HG02588 (cell line): ENCODE measurements around the gene ATP5F1E.
"Not testable (repeated sequence)": the region's sequence is repeated elsewhere in the genome, so short reads cannot be mapped to it uniquely, and the experiment has no call there.

ENCODE experiments used
- ATAC-seq: cut with Tn5 transposase; IDR thresholded peaks from one replicate; pipeline ENCODE4 v1.9.1; 2021; ENCODE audit warnings: mild to moderate bottlenecking, moderate library complexity; ENCODE audit not compliant: unreplicated experiment

The ATP5F1E gene

GRCh38 chr20:58992911-58993310 lies 39.2 kb downstream of the ATP5F1E start:
- no peak for ATAC-seq

DNA sequence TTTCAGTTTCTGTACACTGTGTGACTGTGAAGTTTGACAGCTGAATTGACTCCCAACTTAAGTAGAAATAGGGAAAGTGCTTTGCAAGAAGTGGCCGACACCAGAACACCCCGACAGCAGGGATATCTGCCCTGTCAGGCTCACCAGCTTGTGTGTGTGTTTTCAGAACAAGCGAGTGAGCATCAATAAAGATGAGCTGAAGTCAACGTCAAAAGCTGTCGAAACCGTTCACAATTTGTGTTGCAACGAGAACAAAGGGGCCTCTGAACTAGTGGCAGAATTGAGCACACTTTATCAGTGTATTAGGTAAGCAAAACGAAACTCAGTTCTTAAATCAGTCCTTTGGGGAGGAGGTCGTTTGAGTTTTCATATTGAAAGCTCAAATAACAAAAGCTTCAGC lies 40.4 kb downstream of the ATP5F1E start:
- no peak for ATAC-seq

DNA sequence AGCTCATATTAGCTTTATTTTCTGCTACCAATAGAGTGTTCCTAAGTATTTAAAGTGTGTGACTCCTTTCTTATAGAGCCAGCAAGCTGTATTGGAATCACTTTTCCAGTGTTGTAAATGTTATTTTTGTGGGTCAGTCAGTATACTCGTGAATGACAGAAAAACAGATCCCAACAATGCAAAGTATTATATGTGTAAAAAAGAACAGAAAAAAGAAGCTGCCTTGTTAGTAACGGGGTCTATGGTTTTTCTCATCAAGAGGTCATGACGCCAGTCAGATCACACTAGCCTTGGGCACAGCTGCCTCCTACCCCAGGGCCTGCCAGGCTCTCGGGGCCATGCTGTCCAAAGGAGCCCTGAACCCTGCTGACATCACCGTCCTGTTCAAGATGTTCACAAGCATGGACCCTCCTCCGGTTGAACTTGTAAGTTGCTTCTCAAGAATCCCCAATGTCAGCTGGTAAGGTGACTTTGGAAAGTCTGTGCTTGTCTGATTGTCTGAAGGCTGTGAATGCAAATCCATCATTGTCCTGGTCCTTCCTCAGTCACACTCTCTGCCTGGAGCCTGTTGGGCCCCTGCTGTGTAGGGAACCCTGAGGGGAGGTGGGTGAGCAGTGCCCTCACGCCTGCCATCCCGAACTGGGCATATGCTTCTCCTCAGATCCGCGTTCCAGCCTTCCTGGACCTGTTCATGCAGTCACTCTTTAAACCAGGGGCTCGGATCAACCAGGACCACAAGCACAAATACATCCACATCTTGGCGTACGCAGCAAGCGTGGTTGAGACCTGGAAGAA lies 41.3 kb downstream of the ATP5F1E start:
- no peak for ATAC-seq

DNA sequence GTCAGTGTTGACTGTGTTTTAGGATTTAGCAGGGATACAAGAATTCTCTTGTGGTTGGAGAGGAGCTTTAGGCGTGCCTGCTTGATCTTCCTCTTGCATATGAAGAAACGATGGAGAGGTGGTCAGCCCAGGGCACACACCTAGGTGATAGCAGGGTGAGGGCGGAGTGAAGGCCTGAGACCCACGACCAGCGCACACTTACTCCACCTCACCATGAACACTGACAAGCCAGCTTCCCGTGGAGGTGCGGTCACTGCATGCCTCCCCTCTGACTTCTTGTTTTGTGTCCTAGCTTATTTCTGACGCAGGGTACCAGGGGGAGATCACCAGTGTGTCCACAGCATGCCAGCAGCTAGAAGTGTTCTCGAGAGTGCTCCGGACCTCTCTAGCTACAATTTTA lies 42.9 kb downstream of the ATP5F1E start:
- ATAC-seq: no peak

- no peak for ATAC-seq
These were observed 43.6 kb downstream of the ATP5F1E start for GRCh38 chr20:58988565-58988882.

- ATAC-seq: no peak
These were observed 44.2 kb downstream of the ATP5F1E start for GRCh38 chr20:58987790-58988564.

- ATAC-seq: no peak
These were observed 45.1 kb downstream of the ATP5F1E start for GRCh38 chr20:58986968-58987517.

DNA sequence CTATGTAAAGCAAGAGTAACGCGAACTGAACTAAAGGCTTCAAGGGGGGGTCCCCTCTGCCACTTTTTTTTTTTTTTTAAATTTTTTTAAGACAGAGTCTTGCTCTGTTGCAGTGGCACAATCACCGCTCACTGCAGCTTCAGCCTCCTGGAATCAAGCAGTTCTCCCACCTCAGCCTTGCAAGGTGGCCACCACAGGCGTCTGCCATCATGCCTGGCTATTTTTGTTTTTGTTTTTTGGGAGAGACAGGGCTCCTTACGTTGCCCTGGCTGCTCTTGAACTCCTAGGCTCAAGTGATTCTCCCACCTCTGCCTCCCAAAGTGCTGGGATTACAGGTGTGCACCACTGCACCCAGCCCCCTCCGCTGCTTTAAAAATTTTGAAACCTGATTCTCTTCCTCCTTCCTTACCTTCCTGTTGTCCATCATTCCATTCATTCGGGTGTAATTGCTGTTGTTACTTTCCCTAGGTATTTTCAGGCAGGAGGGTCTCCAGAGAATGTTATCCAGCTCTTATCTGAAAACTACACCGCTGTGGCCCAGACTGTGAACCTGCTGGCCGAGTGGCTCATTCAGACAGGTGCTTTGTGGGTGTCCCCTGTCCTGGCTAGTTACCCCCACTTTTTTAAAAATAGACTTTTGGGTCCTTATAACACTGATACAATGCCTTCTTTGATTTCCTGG lies 45.7 kb downstream of the ATP5F1E start:
- ATAC-seq: no peak

DNA sequence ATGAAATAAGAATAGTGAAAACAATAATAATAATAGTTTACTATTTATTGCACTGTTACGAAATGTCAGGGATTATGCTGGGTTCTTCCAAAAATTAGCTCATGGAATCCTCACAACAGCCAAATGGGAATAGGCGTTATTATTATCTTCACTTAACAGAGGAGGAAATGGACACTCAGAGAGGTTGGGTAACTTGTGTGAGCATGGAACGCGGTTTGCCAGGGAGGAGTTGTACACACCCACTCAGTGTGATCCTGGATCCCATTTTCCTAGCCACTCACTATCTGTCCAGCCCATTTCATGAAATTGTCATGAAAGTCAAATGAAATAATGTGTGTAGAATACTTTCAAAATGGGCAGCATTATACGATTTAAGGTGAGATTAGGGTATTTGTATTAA lies 46.5 kb downstream of the ATP5F1E start:
- no peak for ATAC-seq

GRCh38 chr20:58984691-58985090 lies 47.4 kb downstream of the ATP5F1E start:
- ATAC-seq: no peak

- ATAC-seq: not testable (repeated sequence)
These were observed 49.0 kb downstream of the ATP5F1E start for GRCh38 chr20:58983115-58983468.

DNA sequence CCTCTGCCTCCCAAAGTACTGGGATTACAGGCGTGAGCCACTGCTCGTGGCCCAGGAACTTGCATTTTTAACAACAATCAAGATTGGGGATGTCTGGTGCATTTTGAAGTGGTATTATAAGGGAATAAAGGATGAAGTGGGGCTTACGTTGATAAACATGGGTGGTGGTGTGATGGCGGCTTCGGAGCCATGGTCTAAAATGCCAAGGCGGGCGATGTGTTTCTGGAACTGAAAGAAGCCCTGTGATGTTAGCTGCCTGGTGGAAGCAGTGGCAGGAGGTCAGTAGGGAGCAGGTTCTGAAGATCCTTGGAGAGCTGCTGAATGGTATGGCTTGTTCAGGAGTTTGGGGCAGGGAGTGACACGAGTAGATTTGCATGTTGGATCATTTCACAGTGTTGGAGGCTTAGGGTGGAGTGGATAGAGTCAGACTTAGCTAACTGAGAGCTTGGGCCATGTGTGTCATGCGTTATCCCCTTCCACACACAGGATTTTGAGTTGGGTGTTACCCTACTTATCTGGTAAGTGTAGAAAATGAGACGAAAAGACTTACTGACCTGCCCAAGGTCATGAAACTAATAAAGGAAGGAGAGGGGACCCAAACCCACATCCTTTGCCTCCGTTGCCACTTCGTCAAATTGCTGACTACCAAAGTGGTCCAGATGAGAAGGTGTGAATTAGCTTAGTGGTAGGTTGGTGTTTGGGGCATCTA lies 49.6 kb downstream of the ATP5F1E start:
- ATAC-seq: no peak

GRCh38 chr20:58981628-58982364 lies 50.3 kb downstream of the ATP5F1E start:
- peak; percentile 5 for ATAC-seq

- peak; percentile 80 for ATAC-seq
These were observed 51.2 kb downstream of the ATP5F1E start, which contains the start of gene NELFCD for GRCh38 chr20:58980711-58981627. NELFCD (plus strand) TSS chr20:58981256; CDS start chr20:58981310, 54 bp downstream.

GRCh38 chr20:58978351-58979190 lies 53.6 kb downstream of the ATP5F1E start:
- ATAC-seq: no peak

DNA sequence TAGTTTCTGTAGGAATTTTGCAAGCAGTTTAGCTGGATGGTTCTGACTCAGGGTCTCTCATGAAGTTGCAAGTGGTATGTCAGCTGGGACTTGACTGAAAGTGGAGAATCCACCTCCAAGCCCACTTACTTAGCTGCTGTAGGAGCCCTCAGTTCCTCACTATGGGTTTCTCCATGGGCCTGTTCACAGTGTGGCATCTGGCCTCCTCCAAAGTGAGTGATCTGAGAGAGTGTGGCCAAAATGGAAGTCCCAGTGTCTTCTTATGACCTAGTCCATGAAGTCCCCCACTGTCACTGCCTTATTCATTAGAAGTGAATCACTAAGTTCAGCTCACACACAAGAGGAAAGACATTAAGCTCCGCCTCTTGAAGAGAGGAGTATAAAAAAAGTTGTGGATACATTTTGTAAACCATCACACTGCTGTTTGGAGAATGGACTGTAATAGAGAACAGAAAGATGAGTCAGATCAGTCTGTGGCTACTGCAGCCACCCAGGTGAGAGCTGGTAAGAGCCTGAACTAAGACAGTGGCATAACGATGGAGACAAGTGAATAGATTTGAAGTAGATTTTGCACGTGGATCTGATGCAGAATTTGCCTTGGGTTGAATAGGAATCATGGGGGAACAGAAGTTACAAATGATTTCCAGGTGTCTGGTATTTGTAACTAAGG lies 55.9 kb downstream of the ATP5F1E start:
- no peak for ATAC-seq
